ENCODE measurements around the gene CPHXL2.

CPHXL2 gene

DNA sequence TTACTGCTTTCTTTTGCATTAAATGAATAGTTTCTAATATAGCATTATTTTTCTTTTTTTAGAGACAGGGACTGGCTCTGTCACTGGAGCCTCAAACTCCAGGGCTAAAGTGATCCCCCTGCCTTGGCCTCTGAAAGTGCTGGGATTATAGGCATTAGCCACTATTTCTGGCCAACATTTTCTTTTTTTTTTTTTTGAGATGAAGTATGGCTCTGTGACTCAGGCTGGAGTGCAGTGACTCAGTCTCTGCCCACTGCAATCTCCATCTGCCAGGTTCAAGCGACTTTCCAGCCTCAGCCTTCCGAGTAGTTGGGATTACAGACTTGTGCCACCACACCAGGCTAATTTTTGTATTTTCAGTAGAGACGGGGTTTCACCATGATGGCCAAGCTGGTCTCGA lies 26.5 kb upstream of the CPHXL2 start:
- TF ChIP-seq, protein P1, sequence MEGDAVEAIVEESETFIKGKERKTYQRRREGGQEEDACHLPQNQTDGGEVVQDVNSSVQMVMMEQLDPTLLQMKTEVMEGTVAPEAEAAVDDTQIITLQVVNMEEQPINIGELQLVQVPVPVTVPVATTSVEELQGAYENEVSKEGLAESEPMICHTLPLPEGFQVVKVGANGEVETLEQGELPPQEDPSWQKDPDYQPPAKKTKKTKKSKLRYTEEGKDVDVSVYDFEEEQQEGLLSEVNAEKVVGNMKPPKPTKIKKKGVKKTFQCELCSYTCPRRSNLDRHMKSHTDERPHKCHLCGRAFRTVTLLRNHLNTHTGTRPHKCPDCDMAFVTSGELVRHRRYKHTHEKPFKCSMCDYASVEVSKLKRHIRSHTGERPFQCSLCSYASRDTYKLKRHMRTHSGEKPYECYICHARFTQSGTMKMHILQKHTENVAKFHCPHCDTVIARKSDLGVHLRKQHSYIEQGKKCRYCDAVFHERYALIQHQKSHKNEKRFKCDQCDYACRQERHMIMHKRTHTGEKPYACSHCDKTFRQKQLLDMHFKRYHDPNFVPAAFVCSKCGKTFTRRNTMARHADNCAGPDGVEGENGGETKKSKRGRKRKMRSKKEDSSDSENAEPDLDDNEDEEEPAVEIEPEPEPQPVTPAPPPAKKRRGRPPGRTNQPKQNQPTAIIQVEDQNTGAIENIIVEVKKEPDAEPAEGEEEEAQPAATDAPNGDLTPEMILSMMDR (IDR thresholded peaks at IDR 0.05; ENCODE audit: low read depth, low read length, missing control alignments), result no peak
- in situ Hi-C loops (cut with HindIII; ENCODE audit: low pct_ligation_motif_present, low sequenced_read_pairs), result no loop called here
- Histone ChIP-seq H3K36me3 (replicated peaks) (no peaks in the 10 kb centered on the region), H3K27ac (no peak overlapping the region), H3K27me3 (replicated peaks) (no peaks in the 10 kb centered on the region), H3K4me3 (ENCODE audit: low read depth, low read length) (no peak overlapping the region)
- DNase-seq, result peak; percentile 4

DNA sequence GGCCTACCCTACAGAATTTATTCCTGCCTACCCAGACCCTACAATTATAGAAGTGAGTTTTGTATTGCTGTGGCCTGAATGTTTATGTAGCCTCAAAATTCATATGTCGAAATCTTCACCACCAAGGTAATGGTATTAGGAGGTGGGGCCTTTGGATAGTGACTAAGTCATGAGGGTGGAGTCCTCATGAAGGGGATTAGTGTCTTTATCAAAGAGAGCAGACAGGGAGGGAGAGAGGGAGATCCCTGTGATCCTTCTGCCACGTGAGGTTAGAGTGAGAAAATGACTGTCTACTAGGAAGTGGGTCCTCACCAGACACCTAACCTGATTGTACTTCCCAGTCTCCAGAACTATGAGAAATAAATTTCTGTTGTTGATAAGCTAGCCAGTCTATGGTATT lies 25.4 kb upstream of the CPHXL2 start:
- Histone ChIP-seq H3K4me3 (ENCODE audit: low read depth, low read length) (no peak overlapping the region), H3K27me3 (replicated peaks) (no peaks in the 10 kb centered on the region), H3K27ac (no peak overlapping the region), H3K36me3 (replicated peaks) (no peaks in the 10 kb centered on the region)
- DNase-seq, result no peak
- in situ Hi-C loops (cut with HindIII; ENCODE audit: low pct_ligation_motif_present, low sequenced_read_pairs), result no loop called here
- TF ChIP-seq, protein P1 (IDR thresholded peaks at IDR 0.05; ENCODE audit: low read depth, low read length, missing control alignments), result no peak

DNA sequence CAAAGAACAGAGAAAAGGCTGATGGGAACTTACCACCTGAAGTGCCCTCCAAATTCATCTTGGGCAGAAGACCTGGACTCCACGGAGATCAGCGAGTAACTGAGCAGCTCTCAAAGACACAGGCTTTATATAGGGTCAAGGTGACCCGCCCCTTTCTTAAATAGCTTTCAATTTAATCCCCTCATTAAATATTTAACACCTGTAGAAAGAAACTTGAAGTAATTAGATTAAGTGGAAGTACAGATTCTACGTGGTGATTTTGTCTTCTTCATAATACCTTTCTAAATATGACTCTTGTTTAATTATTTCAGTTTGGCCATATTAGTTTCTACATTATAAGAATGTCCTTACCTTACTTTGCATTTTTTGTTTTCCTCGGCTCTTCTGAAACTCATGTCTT lies 24.6 kb upstream of the CPHXL2 start, which contains the start of gene DUXB:
DUXB (minus strand) TSS at position 101 of the 400 bp plus-strand sequence; CDS start at position 58, 43 bp downstream.
- TF ChIP-seq, protein P1 (IDR thresholded peaks at IDR 0.05; ENCODE audit: low read depth, low read length, missing control alignments), result no peak
- no peaks in the 10 kb centered on the region for H3K27me3 ChIP-seq (replicated peaks)
- no peak within 1 kb of the TSS for H3K4me3 ChIP-seq (ENCODE audit: low read depth, low read length)
- no peak for DNase-seq
- H3K36me3 ChIP-seq (replicated peaks), result no peaks in the 10 kb centered on the region
- no peak within 1 kb of the TSS for H3K27ac ChIP-seq
- in situ Hi-C loops (cut with HindIII; ENCODE audit: low pct_ligation_motif_present, low sequenced_read_pairs), result no loop called here

DNA sequence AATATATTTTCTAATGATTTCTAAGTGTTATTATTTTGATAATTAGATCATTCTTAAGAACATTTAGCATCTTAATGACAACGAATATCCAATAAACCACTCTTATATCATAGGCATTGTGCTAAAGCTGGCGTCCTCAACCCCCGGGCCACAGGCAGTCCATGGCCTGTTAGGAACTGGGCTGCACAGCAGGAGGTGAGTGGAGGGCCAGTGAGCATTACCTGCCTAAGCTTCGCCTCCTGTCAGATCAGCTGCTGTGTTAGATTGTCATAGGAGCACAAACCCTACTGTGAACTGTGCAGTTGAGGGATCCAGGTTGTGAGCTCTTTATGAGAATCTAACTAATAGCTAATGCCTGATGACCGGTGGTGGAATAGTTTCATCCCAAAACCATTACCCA lies 20.8 kb upstream of the CPHXL2 start:
- in situ Hi-C loops (cut with HindIII; ENCODE audit: low pct_ligation_motif_present, low sequenced_read_pairs), result no loop called here
- H3K27me3 ChIP-seq (replicated peaks), result no peaks in the 10 kb centered on the region
- TF ChIP-seq, protein P1 (IDR thresholded peaks at IDR 0.05; ENCODE audit: low read depth, low read length, missing control alignments), result no peak
- no peak overlapping the region for H3K4me3 ChIP-seq (ENCODE audit: low read depth, low read length)
- H3K27ac ChIP-seq, result no peak overlapping the region
- H3K36me3 ChIP-seq (replicated peaks), result no peaks in the 10 kb centered on the region
- no peak for DNase-seq

DNA sequence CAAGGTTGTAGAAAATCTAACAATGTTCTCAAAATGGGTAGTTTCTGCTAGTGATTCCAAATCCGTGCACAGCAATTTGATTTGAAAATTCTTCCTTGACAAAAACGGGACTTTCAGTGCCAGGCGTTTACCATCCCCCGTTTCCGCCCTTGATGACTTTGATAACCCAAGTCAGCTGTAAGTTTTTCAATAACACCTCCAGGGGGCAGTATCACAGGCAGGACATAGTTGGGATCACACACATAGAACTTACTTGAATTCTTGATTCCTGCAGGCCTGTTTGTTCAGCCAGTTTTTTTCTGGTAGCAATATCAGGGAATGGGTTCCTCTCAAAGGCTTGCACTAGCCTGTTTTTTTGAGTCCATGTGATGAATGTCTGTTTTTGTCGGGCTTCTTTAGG lies 18.9 kb upstream of the CPHXL2 start:
- Histone ChIP-seq H3K4me3 (ENCODE audit: low read depth, low read length) (no peak overlapping the region), H3K27ac (no peak overlapping the region), H3K27me3 (replicated peaks) (no peaks in the 10 kb centered on the region), H3K36me3 (replicated peaks) (no peaks in the 10 kb centered on the region)
- TF ChIP-seq, protein P1 (IDR thresholded peaks at IDR 0.05; ENCODE audit: low read depth, low read length, missing control alignments), result peak; percentile 11
- DNase-seq, result no peak
- in situ Hi-C loops (cut with HindIII; ENCODE audit: low pct_ligation_motif_present, low sequenced_read_pairs), result no loop called here

DNA sequence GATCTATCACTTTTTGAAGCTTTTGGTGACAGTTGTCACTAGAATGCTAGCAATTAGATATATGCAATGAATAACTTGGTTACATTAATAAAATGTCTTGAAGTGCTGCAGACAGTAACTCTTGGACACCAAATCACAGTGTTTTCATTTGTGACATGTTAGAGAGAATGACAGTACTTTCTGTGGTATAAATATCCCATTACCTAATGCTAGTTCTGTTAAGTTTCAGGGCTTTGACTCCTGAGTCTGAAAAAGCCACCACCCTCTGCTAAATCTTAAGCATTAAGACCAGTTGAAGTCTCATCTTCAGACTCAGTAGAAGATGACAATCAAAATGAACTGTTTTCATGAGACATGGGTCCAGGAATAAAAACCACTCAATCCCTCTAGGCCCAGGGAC lies 10.6 kb upstream of the CPHXL2 start:
- no peak overlapping the region for H3K27ac ChIP-seq
- no peaks in the 10 kb centered on the region for H3K36me3 ChIP-seq (replicated peaks)
- no peak for DNase-seq
- no peak overlapping the region for H3K4me3 ChIP-seq (ENCODE audit: low read depth, low read length)
- H3K27me3 ChIP-seq (replicated peaks), result no peaks in the 10 kb centered on the region
- in situ Hi-C loops (cut with HindIII; ENCODE audit: low pct_ligation_motif_present, low sequenced_read_pairs), result no loop called here
- TF ChIP-seq, protein P1 (IDR thresholded peaks at IDR 0.05; ENCODE audit: low read depth, low read length, missing control alignments), result no peak
